ENCODE data around the gene PIBF1.

- TF ChIP-seq CTCF (IDR thresholded peaks at IDR 0.05) (no peak), EP300 (IDR thresholded peaks at IDR 0.05) (no peak), POLR2A (IDR thresholded peaks at IDR 0.05) (no peak)
Measured at GRCh38 chr13:72820898-72821279, 39.0 kb downstream of the PIBF1 start.
